Vagina (tissue), 2 donors: ENCODE data around the gene RGS3.

Experiments
- CTCF ChIP-seq, 3 experiments: fragments of 450-650 bp in 2 of 3; fragments of 200-600 bp in 1 of 3; sonication (generic) in 1 of 3; IDR thresholded peaks; one replicate each; pipeline ENCODE4 v1.5.1; 2017 to 2019; ENCODE audit warnings: antibody characterized with exemption in 3 of 3, mild to moderate bottlenecking in 2 of 3, moderate library complexity in 2 of 3
- POLR2A ChIP-seq, 2 donors: fragments of 450-650 bp; IDR thresholded peaks; one replicate each; pipeline ENCODE4 v1.6.1; 2017; ENCODE audit warnings: antibody characterized with exemption in 2 of 2, mild to moderate bottlenecking in 2 of 2, moderate library complexity in 2 of 2

GRCh38 chr9:113467183-113467582 is 3.7 kb downstream of the RGS3 start:
- TF ChIP-seq CTCF (IDR thresholded peaks at IDR 0.05), result no peak
- TF ChIP-seq POLR2A (IDR thresholded peaks at IDR 0.05), result no peak
